ENCODE data around the gene CAMK4. TPM values are rescaled to one million over a fixed set of nuclear protein-coding genes. Genes with fewer than 3 reads are reported as not detected.

CAMK4 gene
- total RNA-seq, 2 experiments from 2014 or later: 33.3 to 36.5 TPM

DNA sequence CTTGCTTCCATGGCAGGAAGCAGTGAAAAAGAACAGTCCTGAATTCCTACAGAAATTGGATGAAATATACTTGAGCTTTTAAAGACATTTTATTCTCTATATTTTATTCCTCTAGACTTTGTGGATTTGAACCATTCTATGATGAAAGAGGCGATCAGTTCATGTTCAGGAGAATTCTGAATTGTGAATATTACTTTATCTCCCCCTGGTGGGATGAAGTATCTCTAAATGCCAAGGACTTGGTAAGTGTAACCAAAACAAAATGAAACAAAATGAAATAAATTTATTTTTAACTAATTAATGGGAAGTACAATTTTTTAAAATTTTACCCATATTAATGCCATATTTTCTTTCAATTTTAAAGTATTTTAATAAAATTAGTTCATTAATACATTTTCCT lies 254.1 kb downstream of the CAMK4 start:
- Mint-ChIP-seq H3K36me3 (peaks cover 18% of the 10 kb centered on the region), H3K4me1 (ENCODE audit: low read depth) (no peaks in the 10 kb centered on the region), H3K27me3 (no peaks in the 10 kb centered on the region), H3K27ac (no peak overlapping the region), H3K9me3 (no peaks in the 10 kb centered on the region), H3K4me3 (no peak overlapping the region)
- DNase-seq: no peak
- ChIA-PET CTCF (interaction anchor here (0.8 to 3.2 kb wide), 3 partner anchors 199 to 321 kb away, joined by 3 to 11 read pairs (median 9); no protein-coding TSS in a partner anchor), POLR2A (no interaction called here)
- intact Hi-C loops (cut with micrococcal nuclease): loop anchor here (2.0 kb wide), 1 partner anchor 319 kb away; no protein-coding TSS in a partner anchor

DNA sequence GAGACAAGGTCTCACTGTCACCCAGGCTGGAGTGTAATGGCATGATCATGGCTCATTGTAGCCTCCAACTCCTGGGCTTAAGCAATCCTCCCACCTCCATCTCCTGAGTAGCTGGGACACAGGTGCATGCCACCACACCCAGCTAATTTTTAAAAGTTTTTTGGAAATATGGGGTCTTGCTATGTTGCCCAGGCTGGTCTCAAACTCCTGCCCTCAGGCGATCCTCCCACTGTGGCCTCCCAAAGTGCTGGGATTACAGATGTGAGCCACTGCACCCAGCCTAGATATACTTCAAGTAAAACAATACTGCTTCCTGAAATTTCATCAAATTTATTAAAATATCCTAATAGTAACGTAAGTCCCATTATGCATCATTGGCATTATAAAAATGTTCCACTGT lies 254.7 kb downstream of the CAMK4 start:
- no peaks in the 10 kb centered on the region for H3K27me3 Mint-ChIP-seq

DNA sequence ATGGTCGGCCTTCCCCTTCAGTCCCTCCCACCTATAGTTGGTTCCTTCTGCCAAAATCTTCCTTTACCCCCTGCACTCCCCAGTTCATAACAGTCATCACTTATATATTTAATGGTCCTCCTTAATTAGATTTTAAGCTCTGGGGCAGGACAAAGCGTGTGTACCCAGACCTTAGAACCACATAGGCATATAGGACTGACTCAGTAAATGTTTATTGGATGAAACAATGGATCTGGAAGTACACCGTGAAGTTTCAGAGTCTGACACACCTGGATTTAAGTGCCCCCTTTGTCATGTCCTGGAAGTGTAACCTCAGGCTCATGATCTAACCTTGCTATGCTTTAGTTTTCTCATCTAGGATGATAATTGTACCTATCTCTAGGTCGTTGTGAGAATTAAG lies 256.2 kb downstream of the CAMK4 start:
- ChIA-PET CTCF (no interaction called here), POLR2A (no interaction called here)
- Mint-ChIP-seq H3K27ac (no peak overlapping the region), H3K36me3 (peaks cover 29% of the 10 kb centered on the region), H3K27me3 (no peaks in the 10 kb centered on the region), H3K4me3 (no peak overlapping the region), H3K9me3 (no peaks in the 10 kb centered on the region), H3K4me1 (ENCODE audit: low read depth) (no peaks in the 10 kb centered on the region)
- no peak for DNase-seq
- intact Hi-C loops (cut with micrococcal nuclease): no loop called here

More for the DNA sequence above, 254.7 kb downstream of the CAMK4 start:
- ChIA-PET CTCF (interaction anchor here (2.1 to 3.2 kb wide), 2 partner anchors 200 to 322 kb away, joined by 9 to 11 read pairs; no protein-coding TSS in a partner anchor), POLR2A (no interaction called here)
- H3K4me1 Mint-ChIP-seq (ENCODE audit: low read depth): no peaks in the 10 kb centered on the region
- H3K4me3 Mint-ChIP-seq: no peak overlapping the region
- no peaks in the 10 kb centered on the region for H3K9me3 Mint-ChIP-seq
- H3K36me3 Mint-ChIP-seq: peaks cover 20% of the 10 kb centered on the region
- no peak for DNase-seq
- intact Hi-C loops (cut with micrococcal nuclease): loop anchor here (2.0 kb wide), 1 partner anchor 320 kb away; no protein-coding TSS in a partner anchor
- H3K27ac Mint-ChIP-seq: no peak overlapping the region

GRCh38 chr5:111486055-111486454 lies 261.9 kb downstream of the CAMK4 start:
- ChIA-PET POLR2A (no interaction called here), CTCF (no interaction called here)
- H3K36me3 Mint-ChIP-seq: peaks cover 36% of the 10 kb centered on the region
- DNase-seq: no peak
- H3K27ac Mint-ChIP-seq: no peak overlapping the region
- peaks cover 7% of the 10 kb centered on the region for H3K4me1 Mint-ChIP-seq (ENCODE audit: low read depth)
- H3K4me3 Mint-ChIP-seq: no peak overlapping the region
- H3K27me3 Mint-ChIP-seq: no peaks in the 10 kb centered on the region
- H3K9me3 Mint-ChIP-seq: no peaks in the 10 kb centered on the region
- intact Hi-C loops (cut with micrococcal nuclease): no loop called here

DNA sequence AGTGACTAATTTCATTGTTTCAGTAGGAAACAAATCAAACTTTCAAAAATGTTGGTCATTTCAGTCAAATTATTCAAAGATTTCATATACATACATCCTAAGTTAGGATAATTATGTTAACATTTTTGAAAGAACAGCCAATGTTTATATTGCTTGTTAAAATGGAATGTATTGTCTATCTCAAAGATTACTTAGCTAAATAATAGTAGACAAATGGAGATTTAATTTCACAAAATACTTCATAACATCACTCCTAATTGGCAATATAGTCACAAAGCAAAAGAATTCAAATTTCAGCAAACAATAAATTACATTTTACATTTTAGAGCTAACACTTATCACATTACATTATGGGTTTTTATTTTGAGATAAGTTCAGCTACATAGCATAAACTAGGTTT lies 262.7 kb downstream of the CAMK4 start:
- ChIA-PET POLR2A (no interaction called here), CTCF (no interaction called here)
- Mint-ChIP-seq H3K27ac (no peak overlapping the region), H3K27me3 (no peaks in the 10 kb centered on the region), H3K4me3 (no peak overlapping the region), H3K4me1 (ENCODE audit: low read depth) (peaks cover 7% of the 10 kb centered on the region), H3K9me3 (no peaks in the 10 kb centered on the region), H3K36me3 (peaks cover 35% of the 10 kb centered on the region)
- DNase-seq: no peak
- intact Hi-C loops (cut with micrococcal nuclease): no loop called here

DNA sequence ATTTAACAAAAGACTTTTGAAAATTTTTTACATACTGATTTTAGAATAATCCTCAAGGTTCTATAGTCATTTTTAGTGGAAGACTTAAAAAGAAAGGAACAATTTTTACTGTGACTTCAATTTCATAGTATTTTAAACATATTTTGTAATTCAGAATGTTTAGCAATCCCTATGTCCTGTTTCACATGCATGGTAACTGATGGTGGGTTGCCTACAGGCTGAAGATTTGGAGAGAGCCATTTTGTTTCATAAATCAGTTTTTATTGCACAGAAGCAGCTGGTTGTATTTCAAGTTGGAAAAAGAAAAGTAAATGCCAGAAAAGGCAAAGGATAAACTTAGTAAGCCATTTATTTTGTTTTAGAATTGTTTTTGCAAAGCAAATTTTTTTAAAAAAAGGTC lies 264.2 kb downstream of the CAMK4 start:
- H3K36me3 Mint-ChIP-seq: peaks cover 30% of the 10 kb centered on the region
- no peaks in the 10 kb centered on the region for H3K9me3 Mint-ChIP-seq
- H3K4me3 Mint-ChIP-seq: no peak overlapping the region
- H3K27me3 Mint-ChIP-seq: no peaks in the 10 kb centered on the region
- DNase-seq: no peak
- H3K27ac Mint-ChIP-seq: no peak overlapping the region
- POLR2A ChIA-PET: no interaction called here
- CTCF ChIA-PET: no interaction called here
- intact Hi-C loops (cut with micrococcal nuclease): no loop called here
- peaks cover 7% of the 10 kb centered on the region for H3K4me1 Mint-ChIP-seq (ENCODE audit: low read depth)

- CTCF ChIA-PET: interaction anchor here (2.0 kb wide), 1 partner anchor 38 kb away, joined by 4 read pairs; no protein-coding TSS in a partner anchor
- Mint-ChIP-seq H3K36me3 (peaks cover 18% of the 10 kb centered on the region), H3K27ac (no peak overlapping the region), H3K4me1 (ENCODE audit: low read depth) (peaks cover 2% of the 10 kb centered on the region), H3K9me3 (no peaks in the 10 kb centered on the region), H3K4me3 (no peak overlapping the region), H3K27me3 (no peaks in the 10 kb centered on the region)
- DNase-seq: no peak
- intact Hi-C loops (cut with micrococcal nuclease): no loop called here
- POLR2A ChIA-PET: no interaction called here
Observed at GRCh38 chr5:111493031-111493430, 268.8 kb downstream of the CAMK4 start.

DNA sequence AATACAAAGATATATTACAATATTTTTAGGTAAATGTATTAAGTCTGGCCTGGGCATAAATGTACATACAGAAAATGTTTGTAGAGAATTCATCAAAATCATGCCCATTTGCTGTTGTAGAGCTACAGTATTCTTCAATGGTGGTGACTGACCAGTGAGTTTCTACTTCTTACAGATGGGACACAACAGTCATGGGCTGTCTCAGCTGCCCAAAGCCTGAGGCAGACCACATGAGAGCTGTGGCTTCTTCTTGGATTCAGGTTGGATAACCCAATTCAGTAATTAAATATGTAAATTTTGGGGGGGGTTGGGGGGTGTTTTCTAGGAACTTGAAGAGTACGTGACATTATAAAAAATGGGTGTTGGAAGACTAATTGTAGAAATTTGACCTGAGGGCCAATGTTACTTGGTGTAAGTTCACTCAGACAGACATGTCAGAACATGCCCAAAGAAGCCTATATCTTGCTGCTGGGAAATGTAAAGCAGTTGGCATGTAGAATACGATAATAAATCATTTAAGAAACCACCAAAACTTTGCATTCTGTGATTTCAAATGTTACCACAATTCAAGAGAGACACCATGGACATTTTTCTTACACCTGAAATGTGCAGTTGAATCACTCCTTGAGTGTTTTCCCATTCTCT lies 270.3 kb downstream of the CAMK4 start:
- Mint-ChIP-seq H3K9me3 (no peaks in the 10 kb centered on the region), H3K4me3 (no peak overlapping the region), H3K27me3 (no peaks in the 10 kb centered on the region), H3K27ac (peak overlapping the region; percentile 58), H3K4me1 (ENCODE audit: low read depth) (peaks cover 13% of the 10 kb centered on the region), H3K36me3 (peaks cover 24% of the 10 kb centered on the region)
- POLR2A ChIA-PET: no interaction called here
- no peak for DNase-seq
- intact Hi-C loops (cut with micrococcal nuclease): no loop called here
- CTCF ChIA-PET: interaction anchor here (2.0 kb wide), 1 partner anchor 36 kb away, joined by 7 read pairs; no protein-coding TSS in a partner anchor

GRCh38 chr5:111495159-111495558 lies 271.0 kb downstream of the CAMK4 start:
- no peak overlapping the region for H3K4me3 Mint-ChIP-seq
- peaks cover 13% of the 10 kb centered on the region for H3K4me1 Mint-ChIP-seq (ENCODE audit: low read depth)
- H3K36me3 Mint-ChIP-seq: peaks cover 28% of the 10 kb centered on the region
- CTCF ChIA-PET: interaction anchor here (2.0 kb wide), 1 partner anchor 36 kb away, joined by 7 read pairs; no protein-coding TSS in a partner anchor
- no peak overlapping the region for H3K27ac Mint-ChIP-seq
- no peaks in the 10 kb centered on the region for H3K9me3 Mint-ChIP-seq
- intact Hi-C loops (cut with micrococcal nuclease): no loop called here
- no peak for DNase-seq
- POLR2A ChIA-PET: no interaction called here
- H3K27me3 Mint-ChIP-seq: no peaks in the 10 kb centered on the region

DNA sequence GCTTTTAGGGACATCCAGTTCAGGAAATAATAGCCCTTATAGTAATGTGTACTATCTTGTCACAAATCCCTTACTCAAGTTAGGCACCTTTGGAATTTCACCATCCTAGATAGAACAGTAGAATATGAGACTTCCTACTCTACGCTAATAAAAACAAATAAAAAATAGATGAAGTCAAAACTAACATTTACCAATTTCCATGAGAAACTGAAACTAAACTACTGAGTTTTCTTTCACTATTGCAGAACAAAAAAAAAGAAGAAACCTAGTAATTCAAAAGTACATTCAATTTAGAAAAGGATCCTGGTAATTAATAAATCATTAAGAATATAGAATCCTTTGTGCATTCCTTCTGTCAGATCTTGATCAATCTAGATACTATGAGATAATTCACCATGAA lies 274.2 kb downstream of the CAMK4 start:
- no peaks in the 10 kb centered on the region for H3K9me3 Mint-ChIP-seq
- peaks cover 13% of the 10 kb centered on the region for H3K4me1 Mint-ChIP-seq (ENCODE audit: low read depth)
- no peak overlapping the region for H3K4me3 Mint-ChIP-seq
- H3K36me3 Mint-ChIP-seq: peaks cover 34% of the 10 kb centered on the region
- H3K27me3 Mint-ChIP-seq: no peaks in the 10 kb centered on the region
- ChIA-PET CTCF (interaction anchor here (1.2 kb wide), 1 partner anchor 33 kb away, joined by 5 read pairs; no protein-coding TSS in a partner anchor), POLR2A (no interaction called here)
- H3K27ac Mint-ChIP-seq: peak overlapping the region; percentile 4
- intact Hi-C loops (cut with micrococcal nuclease): no loop called here
- no peak for DNase-seq

- ChIA-PET POLR2A (no interaction called here), CTCF (no interaction called here)
- Mint-ChIP-seq H3K36me3 (peaks cover 27% of the 10 kb centered on the region), H3K27me3 (no peaks in the 10 kb centered on the region), H3K27ac (no peak overlapping the region), H3K4me1 (ENCODE audit: low read depth) (peaks cover 21% of the 10 kb centered on the region), H3K9me3 (no peaks in the 10 kb centered on the region), H3K4me3 (no peak overlapping the region)
- no peak for DNase-seq
- intact Hi-C loops (cut with micrococcal nuclease): no loop called here
Observed at GRCh38 chr5:111502956-111503355, 278.8 kb downstream of the CAMK4 start.

GRCh38 chr5:111505096-111505495 lies 280.9 kb downstream of the CAMK4 start:
- peaks cover 24% of the 10 kb centered on the region for H3K4me1 Mint-ChIP-seq (ENCODE audit: low read depth)
- POLR2A ChIA-PET: no interaction called here
- DNase-seq: no peak
- no peak overlapping the region for H3K27ac Mint-ChIP-seq
- intact Hi-C loops (cut with micrococcal nuclease): no loop called here
- H3K9me3 Mint-ChIP-seq: no peaks in the 10 kb centered on the region
- H3K27me3 Mint-ChIP-seq: no peaks in the 10 kb centered on the region
- peaks cover 16% of the 10 kb centered on the region for H3K36me3 Mint-ChIP-seq
- H3K4me3 Mint-ChIP-seq: no peak overlapping the region
- CTCF ChIA-PET: no interaction called here

- H3K4me3 Mint-ChIP-seq: no peak overlapping the region
- H3K27ac Mint-ChIP-seq: no peak overlapping the region
- H3K27me3 Mint-ChIP-seq: no peaks in the 10 kb centered on the region
- peaks cover 36% of the 10 kb centered on the region for H3K4me1 Mint-ChIP-seq (ENCODE audit: low read depth)
- ChIA-PET CTCF (interaction anchor here (0.7 to 1.3 kb wide), 2 partner anchors 10 to 24 kb away, joined by 3 read pairs; no protein-coding TSS in a partner anchor), POLR2A (interaction anchor here (1.2 kb wide), 1 partner anchor 24 kb away, joined by 3 read pairs; no protein-coding TSS in a partner anchor)
- no peaks in the 10 kb centered on the region for H3K9me3 Mint-ChIP-seq
- DNase-seq: no peak
- H3K36me3 Mint-ChIP-seq: peaks cover 8% of the 10 kb centered on the region
- intact Hi-C loops (cut with micrococcal nuclease): no loop called here
Observed at GRCh38 chr5:111507276-111507675, 283.1 kb downstream of the CAMK4 start.
